Measurements from ENCODE around the gene CATSPERD.

DNA sequence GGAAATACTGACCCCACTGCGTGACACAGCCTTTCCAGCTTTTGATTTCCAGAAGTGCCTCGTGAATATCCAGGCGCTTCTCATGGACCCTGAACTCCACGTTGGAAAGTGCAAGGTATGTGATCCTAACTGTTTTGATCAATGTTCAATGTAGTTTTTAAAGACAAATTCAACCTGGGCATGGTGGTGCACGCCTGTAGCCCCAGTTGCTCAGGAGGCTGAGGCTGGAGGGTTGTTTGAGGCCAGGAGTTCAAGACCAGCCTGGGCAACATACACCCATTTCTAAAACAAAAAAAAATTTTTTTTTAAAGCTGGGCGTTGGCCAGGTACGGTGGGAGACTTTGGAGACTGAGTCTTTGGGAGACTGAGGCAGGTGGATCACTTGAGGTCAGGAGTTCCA is 31.3 kb downstream of the CATSPERD start:
- TF ChIP-seq CTCF (IDR thresholded peaks at IDR 0.05): no peak
- no peak for TF ChIP-seq POLR2A (IDR thresholded peaks at IDR 0.05)
